ENCODE data around the gene SLC15A3.

SLC15A3 gene

DNA sequence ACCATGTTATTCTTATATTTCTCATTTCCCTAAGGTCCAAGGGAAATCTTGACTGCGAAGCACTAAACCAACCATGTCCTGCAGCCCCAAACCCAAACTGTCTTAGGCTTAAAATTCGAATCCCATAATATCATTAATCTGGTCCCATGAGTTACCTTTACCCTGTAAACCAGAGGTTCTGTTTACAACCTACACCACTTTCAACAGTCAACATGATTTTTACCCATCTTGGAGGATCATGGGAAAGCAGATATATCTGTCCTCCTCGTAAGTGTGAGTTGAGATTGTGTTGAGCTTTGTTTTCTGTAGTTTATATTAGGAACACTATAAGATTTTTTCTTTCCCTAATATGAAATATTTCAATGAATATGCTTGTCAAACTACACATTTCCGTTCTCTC, 52.0 kb downstream of the SLC15A3 start:
- peaks cover under 1% of the 10 kb centered on the region for H3K4me1 ChIP-seq (ENCODE audit: control insufficient read depth, insufficient read depth, low read length)
- no peaks in the 10 kb centered on the region for H3K27me3 ChIP-seq (ENCODE audit: control insufficient read depth, insufficient read depth, low read length)
- no peak overlapping the region for H3K4me3 ChIP-seq (ENCODE audit: low read length)
- no peak overlapping the region for H3K9ac ChIP-seq (ENCODE audit: low read length)
- H3K36me3 ChIP-seq (ENCODE audit: control insufficient read depth, insufficient read depth, low read length), result peaks cover 50% of the 10 kb centered on the region
- no peak overlapping the region for H3K27ac ChIP-seq (ENCODE audit: low read depth, low read length)

DNA sequence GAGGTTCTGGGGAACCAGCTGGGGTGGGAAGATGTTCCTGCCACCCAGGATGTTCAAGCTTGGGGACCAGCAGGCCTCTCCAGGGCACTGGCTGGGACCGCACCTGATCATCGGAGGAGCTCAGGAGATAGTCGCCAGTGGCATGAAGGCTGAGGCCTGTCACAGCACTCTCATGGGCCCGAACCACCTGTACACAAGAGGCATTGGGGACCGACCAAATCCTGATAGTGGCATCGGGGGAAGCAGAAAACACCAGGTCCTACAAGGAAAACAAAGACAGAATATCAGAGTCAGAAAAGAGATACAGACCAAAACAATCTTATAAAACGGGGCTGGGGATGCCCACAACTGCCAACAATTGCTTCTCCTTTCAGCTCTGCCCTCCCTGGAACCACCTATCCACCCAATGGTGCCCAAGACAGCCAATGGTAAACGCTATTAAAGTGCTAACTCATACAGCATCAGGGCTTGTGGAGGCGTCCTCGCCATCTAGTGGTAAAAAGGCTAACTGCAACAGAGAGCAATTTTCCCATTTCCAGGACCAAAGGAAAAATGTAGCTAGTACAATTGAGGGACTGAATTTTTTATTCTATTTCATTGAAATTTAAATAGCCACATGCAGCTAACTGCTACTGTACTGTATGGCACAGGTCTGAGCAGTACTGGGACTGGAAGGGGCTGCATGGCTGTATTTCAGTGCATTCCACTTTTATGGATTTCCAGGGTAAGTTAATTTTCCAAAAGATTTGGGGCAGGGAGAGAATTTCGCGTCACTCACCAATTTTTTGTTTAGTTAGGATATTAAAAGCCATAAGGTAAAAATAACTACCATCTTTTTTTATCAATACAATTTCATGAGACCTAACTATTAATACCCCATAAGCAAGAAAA, 52.7 kb downstream of the SLC15A3 start:
- Histone ChIP-seq H3K9ac (ENCODE audit: low read length) (no peak overlapping the region), H3K4me3 (ENCODE audit: low read length) (no peak overlapping the region), H3K4me1 (ENCODE audit: control insufficient read depth, insufficient read depth, low read length) (no peaks in the 10 kb centered on the region), H3K36me3 (ENCODE audit: control insufficient read depth, insufficient read depth, low read length) (peaks cover 50% of the 10 kb centered on the region), H3K27me3 (ENCODE audit: control insufficient read depth, insufficient read depth, low read length) (no peaks in the 10 kb centered on the region), H3K27ac (ENCODE audit: low read depth, low read length) (no peak overlapping the region)

DNA sequence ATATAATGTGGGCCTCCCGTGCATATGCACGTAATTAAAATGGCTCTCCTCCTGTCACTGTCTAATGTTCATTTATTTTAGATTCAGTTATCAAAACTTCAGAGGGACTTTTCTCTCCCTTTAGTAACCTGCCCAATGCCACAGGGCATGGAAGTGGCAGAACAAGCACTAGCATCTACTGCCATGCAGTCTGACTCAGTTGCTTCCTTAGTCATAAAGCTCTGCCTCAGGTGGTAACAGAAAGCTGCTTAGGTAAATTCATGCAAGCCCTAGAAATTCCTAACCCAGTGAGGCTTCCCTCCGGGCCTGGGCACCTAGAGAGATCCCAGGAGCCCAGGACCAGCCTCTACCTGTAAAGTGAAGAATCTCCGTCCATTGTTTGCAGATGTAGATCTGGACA, 54.5 kb downstream of the SLC15A3 start:
- no peak overlapping the region for H3K9ac ChIP-seq (ENCODE audit: low read length)
- H3K4me3 ChIP-seq (ENCODE audit: low read length), result no peak overlapping the region
- peaks cover 50% of the 10 kb centered on the region for H3K36me3 ChIP-seq (ENCODE audit: control insufficient read depth, insufficient read depth, low read length)
- H3K27ac ChIP-seq (ENCODE audit: low read depth, low read length), result no peak overlapping the region
- H3K4me1 ChIP-seq (ENCODE audit: control insufficient read depth, insufficient read depth, low read length), result no peaks in the 10 kb centered on the region
- H3K27me3 ChIP-seq (ENCODE audit: control insufficient read depth, insufficient read depth, low read length), result no peaks in the 10 kb centered on the region

DNA sequence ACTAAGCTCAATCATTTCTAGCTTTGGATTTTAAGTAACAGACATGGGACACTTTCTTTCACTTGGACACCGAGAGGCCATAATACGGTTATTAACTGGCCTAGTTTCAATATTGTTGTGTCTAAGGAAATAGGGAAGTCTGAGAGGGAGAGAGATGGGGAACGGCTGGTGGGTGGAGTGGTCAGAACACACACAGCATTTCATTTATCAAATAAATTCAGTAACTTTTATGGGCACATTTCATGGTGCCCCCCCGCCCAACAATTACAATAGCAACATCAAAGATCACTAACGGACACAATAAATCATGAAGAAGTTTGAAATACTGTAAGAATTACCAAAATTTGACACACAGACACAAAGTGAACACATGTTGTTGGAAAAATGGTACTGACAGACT, 56.3 kb downstream of the SLC15A3 start:
- Histone ChIP-seq H3K4me1 (ENCODE audit: control insufficient read depth, insufficient read depth, low read length) (no peaks in the 10 kb centered on the region), H3K36me3 (ENCODE audit: control insufficient read depth, insufficient read depth, low read length) (peaks cover 39% of the 10 kb centered on the region), H3K27me3 (ENCODE audit: control insufficient read depth, insufficient read depth, low read length) (no peaks in the 10 kb centered on the region), H3K9ac (ENCODE audit: low read length) (no peak overlapping the region), H3K4me3 (ENCODE audit: low read length) (no peak overlapping the region), H3K27ac (ENCODE audit: low read depth, low read length) (no peak overlapping the region)

DNA sequence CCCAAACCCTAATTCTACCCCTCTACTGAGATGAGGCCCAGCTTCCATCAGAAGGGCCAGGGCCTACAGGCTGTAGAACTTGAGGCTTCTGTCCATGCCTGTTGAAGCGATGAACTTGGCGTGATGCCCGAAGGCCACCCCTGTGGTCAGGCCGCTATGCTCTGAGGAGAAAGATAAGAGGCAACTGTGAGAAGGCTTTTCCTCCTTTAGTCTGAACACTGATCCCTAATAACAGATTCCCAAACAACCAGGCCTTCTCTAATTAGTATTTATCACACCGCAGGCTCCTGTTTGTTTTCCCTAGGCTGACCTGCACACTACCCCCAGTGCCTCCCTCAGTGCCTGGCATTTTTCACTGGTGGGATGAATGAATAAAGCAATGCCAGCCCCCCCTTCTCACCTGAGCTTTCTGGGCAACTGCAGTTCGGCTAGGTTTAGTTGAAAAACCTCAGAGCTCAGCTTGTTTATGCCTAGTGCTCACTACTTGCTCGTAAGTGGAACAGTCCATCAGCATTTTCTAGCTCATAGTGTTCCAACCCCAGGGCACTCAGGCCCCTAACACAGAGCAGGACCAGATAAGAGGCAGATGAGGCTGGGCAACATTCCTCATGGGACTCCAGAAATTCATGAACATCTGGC, 60.8 kb downstream of the SLC15A3 start:
- Histone ChIP-seq H3K4me1 (ENCODE audit: control insufficient read depth, insufficient read depth, low read length) (no peaks in the 10 kb centered on the region), H3K36me3 (ENCODE audit: control insufficient read depth, insufficient read depth, low read length) (peaks cover 4% of the 10 kb centered on the region), H3K27ac (ENCODE audit: low read depth, low read length) (no peak overlapping the region), H3K27me3 (ENCODE audit: control insufficient read depth, insufficient read depth, low read length) (no peaks in the 10 kb centered on the region), H3K9ac (ENCODE audit: low read length) (no peak overlapping the region), H3K4me3 (ENCODE audit: low read length) (no peak overlapping the region)

DNA sequence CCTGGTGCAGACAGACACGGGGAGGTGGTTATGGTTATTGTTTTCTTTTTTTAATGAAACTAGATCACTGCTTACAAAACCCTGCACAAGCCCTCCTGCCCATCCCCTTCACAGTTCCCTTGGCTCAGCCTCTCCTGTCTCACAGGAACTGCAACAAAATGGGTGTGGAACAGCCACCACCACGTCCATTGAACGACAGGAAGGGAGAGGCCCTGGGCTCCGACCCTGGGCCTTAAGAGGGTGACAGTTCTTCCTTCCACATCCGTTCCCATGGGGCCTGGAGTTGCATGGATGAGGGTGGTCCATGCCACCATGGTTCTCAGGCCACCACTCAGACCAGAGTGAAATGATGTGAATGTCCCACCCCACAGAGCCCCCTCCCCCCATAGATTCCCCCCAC, 61.3 kb downstream of the SLC15A3 start:
- H3K4me3 ChIP-seq (ENCODE audit: low read length), result no peak overlapping the region

DNA sequence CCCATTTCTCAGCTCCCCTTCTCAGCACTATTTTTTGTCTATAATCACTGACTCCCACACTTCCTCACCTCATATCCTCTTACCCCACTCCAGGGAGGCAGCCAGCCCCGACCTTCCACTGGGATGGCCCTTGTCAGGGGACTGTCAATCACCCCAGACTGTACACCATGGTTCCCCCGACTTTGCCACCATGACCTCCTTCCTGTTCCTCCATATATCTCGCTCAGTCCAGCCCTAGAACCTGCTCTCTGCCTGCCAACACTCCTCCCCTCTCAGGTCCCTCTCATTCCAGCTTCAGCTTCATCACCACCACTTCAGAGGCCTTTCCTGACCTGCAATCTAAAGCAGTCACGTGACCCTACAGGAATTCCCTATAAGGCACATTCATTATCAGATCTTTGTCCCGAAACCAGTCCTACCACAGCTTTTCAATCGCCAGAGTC, 62.1 kb downstream of the SLC15A3 start:
- Histone ChIP-seq H3K9ac (ENCODE audit: low read length) (no peak overlapping the region), H3K27ac (ENCODE audit: low read depth, low read length) (no peak overlapping the region), H3K36me3 (ENCODE audit: control insufficient read depth, insufficient read depth, low read length) (peaks cover 3% of the 10 kb centered on the region), H3K27me3 (ENCODE audit: control insufficient read depth, insufficient read depth, low read length) (no peaks in the 10 kb centered on the region), H3K4me3 (ENCODE audit: low read length) (no peak overlapping the region), H3K4me1 (ENCODE audit: control insufficient read depth, insufficient read depth, low read length) (no peaks in the 10 kb centered on the region)

More for the DNA sequence above, 61.3 kb downstream of the SLC15A3 start:
- Histone ChIP-seq H3K27ac (ENCODE audit: low read depth, low read length) (no peak overlapping the region), H3K36me3 (ENCODE audit: control insufficient read depth, insufficient read depth, low read length) (peaks cover 3% of the 10 kb centered on the region), H3K27me3 (ENCODE audit: control insufficient read depth, insufficient read depth, low read length) (no peaks in the 10 kb centered on the region), H3K9ac (ENCODE audit: low read length) (no peak overlapping the region), H3K4me1 (ENCODE audit: control insufficient read depth, insufficient read depth, low read length) (no peaks in the 10 kb centered on the region)

DNA sequence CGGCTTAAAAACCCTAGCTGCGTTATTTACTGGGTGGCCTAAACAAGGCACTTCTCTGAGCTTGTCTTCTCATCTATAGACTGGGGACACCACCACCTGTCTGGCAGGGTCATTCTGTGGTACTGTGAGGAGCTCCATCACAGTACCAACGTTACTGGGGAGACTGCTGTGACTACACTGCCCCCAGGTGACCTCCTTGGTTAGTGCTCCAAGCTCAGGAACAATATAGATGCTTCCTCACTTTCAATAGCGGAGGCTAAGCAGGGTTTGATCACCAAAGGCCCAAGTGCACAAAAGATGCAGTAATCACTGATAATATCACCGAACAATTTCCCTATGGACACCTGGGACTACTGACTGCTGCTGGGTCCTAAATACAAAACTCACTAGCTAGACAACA, 64.4 kb downstream of the SLC15A3 start:
- H3K4me1 ChIP-seq (ENCODE audit: control insufficient read depth, insufficient read depth, low read length), result no peaks in the 10 kb centered on the region
- H3K9ac ChIP-seq (ENCODE audit: low read length), result no peak overlapping the region
- H3K4me3 ChIP-seq (ENCODE audit: low read length), result no peak overlapping the region
- H3K36me3 ChIP-seq (ENCODE audit: control insufficient read depth, insufficient read depth, low read length), result peaks cover 3% of the 10 kb centered on the region
- no peaks in the 10 kb centered on the region for H3K27me3 ChIP-seq (ENCODE audit: control insufficient read depth, insufficient read depth, low read length)
- no peak overlapping the region for H3K27ac ChIP-seq (ENCODE audit: low read depth, low read length)
